ENCODE measurements around the gene CLPTM1L.
A peak's percentile ranks its signal among the peaks of the same experiment; 100 is the strongest.
"Not testable (repeated sequence)": the region's sequence is repeated elsewhere in the genome, so short reads cannot be mapped to it uniquely, and the experiment has no call there.

The CLPTM1L gene

DNA sequence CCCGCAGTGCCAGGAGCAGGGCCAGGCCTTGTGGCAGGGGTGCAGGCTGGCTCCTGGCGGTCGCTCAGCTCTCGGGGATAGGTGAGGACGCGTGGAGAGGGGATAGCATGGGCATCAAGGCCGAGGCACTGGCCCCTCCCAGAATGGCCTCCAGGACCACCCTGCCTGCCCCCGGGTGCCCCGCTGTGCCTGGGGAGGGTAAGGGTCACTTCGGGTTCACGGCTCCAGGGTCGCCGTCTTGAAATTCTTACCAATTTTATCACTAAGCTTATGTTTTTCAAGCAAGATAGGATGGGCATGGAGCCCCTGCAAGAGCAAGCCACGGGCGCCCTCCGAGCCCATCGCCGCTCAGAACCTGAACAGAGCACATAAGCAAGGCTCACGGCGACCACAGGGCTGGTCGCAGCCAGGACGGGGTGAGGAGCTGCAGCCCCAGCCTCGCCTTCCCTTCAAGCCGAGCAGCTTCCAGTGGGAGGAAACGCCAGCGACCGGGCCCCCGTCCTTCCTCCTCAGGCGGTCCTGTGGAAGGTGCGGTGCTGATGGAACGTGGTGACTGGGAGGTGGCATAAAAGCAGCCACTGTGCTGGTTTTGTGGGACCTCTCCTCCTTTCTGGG, 14.2 kb upstream of the CLPTM1L start:
- no peak for DNase-seq

DNA sequence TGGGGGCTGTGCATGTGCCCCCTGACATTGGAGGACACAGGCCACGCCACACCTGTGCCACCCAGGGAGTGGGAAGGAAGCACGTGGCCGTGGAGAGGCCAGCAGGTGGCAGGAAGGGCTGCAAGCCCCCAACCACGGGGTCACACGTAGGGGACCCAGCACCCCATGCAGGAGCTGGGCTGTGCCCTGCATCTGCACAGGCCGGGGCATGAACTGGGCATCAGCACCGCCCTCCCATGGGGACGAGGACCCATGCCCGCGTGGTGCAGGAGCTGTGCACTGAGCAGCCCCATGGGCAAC, 13.8 kb upstream of the CLPTM1L start:
- no peak for DNase-seq

DNA sequence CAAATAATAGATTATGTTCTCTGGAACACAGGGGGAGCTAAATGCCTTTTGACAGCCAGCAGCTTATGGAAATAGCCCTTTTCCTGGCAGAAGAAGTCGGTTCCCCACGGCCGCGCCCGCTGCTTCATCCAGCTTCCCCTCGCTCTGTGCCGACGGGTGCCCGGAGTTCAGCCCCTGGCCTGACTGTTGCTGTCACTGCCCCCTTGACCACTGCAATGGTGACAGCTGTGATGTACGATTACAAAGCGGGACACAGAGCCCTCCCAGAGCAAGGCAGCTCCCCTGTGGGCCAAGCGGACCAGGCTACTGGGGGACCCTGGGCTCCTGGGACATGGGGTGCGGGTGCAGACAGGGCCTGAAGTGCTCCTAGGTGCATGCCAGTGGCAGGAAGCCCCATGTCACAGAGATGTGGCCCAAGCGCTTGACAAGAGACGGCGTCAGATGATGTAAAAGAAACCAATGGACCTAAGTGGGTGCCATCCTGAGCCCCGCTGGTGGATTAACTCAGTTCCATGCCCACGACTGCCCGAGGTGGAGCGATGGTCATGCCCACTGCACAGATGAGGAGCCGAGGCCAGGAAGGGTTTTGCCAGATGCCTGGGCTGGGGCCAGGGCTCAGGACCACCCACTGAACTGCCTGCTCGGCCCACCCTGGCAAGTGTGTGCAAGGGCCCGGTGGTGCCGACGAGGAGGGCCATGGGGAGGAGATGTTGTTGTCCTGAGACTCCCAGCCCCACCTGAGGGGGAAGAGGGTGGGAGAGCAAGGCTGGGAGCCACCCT, 13.2 kb upstream of the CLPTM1L start:
- DNase-seq = no peak

DNA sequence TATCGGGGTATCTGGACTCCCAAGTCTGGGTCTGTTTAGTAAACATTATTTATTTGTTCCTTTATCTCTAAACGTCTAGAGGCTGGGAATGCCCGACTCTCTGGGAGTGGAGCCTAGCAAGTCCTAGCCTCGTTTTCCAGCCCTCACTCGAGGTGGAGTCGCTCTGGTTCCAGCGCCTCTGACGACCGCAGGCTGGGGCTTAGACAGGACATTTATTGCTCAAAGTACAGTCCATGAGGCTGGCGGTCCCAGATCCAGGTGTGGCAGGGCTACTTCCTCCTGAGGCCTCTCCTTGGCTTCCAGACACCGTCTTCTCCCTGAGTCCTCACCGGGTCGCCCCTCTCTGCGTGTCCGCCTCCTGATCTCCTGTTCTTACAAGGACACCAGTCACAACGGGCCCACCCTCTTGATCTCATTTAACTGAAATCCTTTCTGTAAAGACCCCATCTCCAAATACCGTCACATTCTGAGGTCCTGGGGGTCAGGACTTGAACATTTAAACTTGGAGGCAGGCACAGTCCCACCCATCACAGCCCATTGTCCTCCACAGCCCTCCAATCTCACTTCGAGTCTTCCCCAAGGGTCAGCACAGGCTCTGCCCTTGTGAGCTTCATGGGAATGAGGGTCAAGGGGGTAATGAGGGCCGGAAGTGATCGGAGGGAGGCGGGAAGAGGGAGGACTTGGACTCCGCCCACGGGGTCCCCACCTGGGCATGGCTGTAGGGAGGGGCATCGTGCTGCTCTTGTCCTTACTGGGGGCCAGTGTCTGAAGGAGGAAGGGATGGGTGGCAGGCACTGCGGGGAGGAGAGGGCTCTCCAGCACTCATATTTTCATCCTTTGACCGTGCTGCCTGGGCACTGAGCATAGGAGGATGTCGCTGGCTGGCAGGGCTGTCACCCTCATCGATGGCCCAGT, 12.2 kb upstream of the CLPTM1L start:
- DNase-seq = no peak

DNA sequence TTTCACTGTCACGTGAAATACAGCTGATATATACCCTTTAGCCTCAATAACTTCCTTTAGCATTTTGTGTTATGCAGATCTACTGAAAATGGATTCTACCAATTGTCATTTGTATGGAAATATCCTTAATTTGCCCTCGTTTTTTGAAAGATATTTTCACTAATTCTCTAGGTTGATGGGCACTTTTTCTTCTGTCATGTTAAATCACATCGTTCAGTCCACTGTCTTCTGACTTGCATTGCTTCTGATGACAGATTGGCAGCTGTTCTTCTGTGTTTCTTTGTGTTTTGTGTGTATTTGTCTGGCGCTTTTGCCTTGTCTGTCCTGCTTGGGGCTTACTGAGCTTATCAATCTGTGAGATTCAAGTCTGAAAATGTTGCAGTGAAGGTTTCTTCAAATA, 9.7 kb upstream of the CLPTM1L start:
- DNase-seq = no peak

DNA sequence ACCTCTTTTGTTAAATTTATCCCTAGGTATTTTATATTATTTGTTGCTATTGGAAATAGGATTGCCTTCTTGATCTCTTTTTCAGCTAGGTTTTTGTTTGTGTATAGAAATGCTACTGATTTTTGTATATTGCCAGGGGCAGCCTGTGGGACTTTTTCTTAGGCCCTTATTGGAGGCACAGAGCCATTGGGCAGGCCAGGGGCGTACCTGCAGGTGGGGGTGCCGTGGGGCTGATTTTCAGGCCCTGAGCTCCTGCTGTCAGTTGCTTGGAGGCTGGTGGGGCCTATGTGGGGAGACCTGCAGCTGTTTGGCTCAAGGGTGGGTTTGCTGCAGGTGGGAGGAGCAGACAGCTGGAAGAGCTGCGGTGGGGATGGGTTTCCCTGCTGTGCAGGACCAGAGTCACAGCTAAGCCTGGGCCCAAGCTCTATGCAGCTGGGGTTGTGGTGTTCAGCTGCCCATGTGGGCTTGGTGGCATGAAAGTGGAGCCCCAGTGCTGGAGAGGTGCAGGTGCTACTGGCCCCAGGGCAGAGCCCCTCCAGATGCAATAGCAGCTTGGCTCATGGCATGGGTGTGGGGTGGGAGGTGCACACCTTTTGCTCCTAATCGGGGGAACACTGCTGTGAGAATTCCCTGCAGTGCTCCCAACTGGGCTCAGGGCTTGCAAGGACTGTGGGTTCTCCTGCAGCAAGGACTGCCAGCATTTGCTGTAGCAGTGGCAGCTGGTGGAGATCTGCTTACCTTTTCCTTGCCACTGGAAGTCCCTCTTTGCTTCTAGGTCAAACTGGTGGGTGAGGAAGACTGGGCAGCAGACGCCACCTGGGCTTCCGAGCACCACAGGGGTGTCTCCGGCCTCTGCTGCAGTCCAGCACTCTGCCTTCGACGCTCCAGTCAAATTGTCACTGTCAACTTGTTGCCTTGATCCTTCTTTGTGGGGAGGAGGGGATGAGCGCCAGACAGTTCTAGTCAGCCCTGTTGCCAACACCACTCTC, 7.6 kb upstream of the CLPTM1L start:
- no peak for DNase-seq

DNA sequence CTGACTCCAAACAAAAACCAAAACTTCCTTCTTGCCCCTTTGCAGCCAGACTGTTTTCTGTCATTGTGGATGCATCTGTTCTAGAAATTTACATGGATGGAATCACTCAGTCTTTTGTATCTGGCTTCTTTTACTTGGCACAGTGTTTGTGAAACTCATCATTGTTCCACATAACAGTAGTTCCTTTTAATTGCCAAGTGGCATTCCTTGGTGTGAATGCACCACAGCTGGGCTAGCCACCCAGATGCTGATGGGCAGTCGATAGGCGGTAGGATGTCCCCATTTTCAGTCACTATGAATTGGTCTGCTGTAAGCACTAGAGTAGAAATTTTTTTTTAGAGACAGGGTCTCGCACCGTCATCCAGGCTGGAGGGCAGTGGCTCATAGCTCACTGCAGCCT, 6.3 kb upstream of the CLPTM1L start:
- DNase-seq = no peak

DNA sequence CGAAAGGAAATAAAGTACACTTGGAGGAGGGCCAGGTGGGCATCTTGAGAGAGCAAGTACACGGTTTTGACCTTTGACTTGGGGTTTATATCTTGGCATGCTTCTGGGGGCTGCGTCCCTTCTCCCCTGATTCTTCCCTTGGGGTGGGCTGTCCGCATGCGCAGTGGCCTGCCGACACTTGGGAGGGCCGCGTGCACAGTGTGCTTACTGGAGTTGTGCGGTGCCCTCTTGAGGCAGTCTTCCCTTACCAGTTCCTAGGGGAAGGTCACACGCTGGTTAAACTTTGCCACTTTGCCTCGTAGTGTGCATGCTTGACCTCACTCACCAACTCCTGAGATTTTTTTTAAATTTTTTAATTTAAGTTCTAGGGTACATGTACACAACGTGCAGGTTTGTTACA, 4.3 kb upstream of the CLPTM1L start:
- no peak for DNase-seq

DNA sequence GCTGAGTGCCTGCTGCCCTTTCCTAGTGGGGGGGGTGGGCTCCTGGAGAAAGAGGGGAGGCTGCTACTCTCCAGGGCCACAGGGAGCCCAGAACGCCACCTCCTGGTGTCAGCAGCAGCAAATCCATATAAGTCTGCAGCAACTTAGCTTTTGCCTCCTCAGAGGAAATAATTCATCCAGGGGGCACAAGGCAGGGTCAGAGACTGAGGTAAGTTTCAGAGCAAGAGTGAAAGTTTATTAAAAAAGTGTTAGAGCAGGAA, 4.0 kb upstream of the CLPTM1L start:
- DNase-seq = no peak

DNA sequence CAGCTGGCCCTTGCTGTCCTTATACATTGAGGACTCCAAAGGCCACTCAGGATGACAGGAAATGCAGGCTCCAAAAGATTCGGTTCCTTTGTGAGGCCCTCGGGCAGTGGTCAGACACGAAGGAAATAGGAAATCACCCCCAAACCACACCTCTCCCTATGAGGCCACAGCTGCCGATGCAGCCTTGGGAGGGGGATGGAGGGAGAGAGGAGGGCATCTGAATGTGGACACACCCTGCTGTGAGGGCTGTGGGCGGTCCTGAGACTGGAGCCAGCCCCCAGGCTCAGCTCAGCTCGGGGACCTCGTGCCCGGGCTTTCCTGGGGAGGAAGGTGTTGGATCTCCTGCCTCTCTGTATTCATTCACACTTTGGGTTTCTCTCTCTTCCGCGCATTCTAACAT, 2.7 kb upstream of the CLPTM1L start:
- no peak for DNase-seq

DNA sequence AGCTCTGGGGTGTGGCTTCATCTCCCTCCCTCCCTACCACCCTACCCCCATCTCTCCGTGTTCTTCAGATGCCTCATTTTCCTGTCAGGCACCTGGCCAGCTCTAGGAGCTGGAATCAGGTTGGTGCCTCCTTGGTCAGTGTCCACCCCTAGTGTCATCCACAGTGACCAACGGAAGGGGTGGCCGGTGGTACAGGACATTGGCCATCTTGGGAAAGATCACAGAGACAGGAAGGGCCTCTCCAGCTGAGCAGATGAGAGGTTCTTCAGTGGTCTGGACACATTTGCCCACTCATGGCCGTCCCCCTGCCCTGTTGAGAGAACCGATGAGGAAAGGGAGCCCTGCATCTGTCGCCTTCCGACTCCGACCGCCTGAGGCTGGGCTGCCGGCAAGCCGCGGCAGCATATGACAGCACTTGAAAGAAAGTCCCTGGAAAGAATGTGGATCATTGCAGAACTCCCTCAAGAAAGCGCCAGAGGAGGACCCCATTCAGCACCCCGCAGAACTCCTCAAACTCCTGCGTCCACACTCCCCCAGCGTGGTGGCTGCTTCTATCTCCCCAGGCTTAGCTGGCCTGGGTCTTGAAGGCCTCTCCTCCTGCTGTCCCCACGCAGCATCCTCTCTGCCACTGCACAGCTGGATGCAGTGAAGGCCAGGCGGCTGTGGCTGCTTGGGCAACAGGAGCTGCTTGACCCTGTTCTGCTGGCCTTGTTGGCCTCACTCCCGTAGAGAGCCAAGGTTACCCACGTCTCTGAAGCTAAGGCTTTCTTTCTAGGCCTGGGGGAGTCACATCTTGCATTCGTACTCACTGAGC, 1.9 kb upstream of the CLPTM1L start:
- DNase-seq = no peak

DNA sequence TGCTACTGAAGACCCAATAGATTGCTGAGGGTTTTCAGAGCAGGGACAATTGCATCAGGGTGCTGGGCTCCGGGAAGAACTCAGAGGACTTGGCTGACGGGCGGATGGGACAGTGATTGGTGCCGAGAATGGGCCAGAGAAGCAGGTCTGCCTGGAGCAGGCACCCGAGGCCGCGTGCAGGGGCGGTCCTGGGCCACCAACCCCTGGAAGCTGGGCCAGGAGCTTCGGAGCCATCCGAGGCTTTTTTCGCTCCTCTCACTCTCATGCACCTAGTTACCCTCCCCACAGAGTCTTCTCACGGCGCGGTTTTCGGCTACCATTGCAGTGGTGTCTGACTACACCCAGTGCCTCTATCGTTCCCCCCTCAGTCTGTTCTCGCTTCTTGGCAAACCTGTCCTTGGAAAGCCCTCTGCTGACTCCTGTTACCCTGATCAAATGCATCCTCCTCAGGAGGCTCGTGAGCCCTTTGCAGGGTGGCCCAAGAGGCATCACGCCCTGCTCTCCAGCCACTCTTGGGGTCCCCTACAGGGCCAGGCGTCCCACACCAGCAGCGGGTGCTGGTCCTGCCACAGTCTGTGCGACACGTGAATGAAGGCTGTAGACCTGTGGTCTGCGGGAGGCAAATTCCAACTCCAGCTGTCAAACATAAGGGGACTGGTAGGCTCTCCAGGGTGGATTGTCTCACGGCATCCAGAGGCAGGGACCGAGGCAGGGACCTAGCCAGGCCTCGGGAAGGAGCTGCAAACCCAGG, 1.2 kb upstream of the CLPTM1L start:
- DNase-seq = no peak

DNA sequence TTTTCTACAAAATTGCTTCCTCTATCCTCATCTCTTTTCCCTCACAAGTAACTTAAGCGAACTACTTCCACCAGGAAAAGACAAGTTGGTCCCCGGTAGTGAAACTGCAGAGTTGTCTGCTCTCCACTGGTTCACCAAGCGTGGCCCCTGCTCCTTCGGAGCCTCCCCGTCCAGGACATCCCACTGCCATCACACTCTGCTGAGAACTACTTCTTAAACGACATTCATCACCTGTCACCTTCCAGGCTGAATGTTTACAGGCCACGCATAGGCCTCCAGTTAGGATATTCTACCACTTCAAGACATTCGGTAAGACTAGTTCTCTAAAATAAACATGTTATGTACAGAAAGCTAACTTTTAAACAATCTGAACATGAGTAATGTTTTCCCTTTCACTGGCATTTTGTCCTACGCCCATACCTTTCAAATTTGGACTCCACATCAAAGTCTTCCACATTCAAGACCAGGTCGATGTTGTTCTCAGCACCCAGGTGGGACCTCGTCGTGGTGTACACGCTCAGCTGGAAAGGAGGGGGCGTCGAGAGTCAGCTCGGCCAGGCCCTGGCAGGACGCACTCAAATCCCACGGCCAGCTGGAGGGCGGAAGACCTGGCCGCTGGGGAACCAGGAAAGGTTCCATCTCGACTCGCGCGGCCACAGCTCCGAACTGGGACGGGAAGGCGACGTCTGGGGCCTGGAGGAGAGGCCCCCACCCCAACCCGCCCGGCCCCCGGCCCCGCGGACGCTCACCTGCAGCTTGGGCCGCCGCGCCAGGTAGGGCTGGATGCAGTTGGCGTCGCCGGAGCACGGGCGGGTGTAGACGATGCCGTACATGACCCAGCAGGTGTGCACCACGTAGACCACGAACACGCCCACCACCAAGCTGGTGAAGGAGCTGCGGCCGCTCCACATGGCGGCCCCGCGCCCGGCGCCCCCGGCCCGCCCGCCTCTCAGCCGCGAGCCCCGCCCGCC, 683 bp downstream of the CLPTM1L start:
- DNase-seq = peak; percentile 24 to 62 (median 46)

DNA sequence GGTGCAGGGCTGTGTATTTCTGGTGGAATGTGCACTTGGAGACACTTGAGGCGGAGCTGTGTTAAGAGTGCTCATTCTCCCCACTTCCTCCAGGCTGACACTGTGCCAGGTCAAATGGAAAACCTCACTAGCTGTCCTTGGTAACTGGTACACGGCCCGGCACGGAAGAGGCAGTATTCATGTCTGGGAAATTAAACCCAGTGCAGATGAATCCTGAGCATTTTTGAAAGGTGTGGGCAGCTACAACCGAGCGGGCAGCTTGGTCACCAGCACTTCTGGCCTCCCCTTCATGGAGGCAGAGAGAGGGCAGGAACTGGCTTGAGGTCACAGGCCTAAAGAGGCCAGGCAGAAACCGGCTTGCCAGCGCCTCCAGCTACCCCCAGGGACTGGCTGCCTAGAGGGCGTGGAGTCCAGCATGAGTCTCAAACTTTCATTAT, 1.6 kb downstream of the CLPTM1L start:
- DNase-seq = no peak

DNA sequence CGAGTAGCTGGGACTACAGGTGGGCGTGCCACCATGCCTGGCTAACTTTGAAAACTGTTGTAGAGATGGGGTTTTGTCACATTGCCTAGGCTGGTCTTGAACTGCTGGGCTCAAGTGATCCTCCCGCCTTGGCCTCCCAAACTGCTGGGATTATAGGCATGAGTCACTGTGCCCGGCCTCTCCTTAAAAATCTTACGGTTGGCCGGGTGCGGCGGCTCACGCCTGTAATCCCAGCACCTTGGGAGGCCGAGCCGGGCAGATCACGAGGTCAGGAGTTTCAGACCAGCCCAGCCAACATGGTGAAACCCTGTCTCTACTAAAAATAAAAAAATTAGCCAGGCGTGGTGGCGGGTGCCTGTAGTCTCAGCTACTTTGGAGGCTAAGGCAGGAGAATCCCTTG, 2.2 kb downstream of the CLPTM1L start:
- DNase-seq = not testable (repeated sequence)

DNA sequence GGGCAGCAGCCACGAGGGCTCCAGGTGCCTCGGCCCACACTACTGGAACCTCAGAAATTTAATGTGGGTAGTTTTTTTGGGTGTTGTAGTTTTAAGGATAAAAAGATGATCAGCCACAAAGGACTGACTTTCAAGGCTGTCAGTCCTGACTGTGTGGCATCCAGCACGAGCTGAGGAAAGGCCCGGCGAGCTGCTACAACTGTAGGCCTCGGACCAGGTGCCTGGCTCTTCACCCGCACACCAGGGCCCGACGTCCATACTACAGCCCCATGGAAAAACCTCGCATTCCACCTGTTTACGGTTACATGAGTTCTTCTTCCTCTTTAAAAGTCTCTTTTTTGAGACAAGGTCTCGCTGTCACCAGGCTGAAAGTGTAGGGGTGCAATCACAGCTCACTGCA, 2.6 kb downstream of the CLPTM1L start:
- no peak for DNase-seq

DNA sequence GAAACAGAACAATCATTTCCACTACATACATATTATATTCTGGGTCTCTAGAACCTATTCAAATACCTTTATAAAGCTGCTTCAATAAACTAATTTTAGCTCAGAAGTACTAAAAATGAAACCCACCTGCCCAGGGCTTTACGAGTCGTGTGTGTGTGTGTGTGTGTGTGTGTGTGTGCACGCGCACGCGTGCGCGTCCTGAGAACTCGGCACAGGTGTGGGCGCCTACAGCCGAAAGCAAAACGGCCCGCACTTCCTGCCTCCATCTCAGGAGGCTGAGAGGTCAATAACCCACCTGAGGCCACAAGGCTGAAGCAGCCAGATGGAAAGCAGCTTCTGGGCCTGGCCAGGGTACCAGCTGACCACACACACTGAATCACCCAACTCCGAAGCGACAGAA, 3.0 kb downstream of the CLPTM1L start:
- no peak for DNase-seq

DNA sequence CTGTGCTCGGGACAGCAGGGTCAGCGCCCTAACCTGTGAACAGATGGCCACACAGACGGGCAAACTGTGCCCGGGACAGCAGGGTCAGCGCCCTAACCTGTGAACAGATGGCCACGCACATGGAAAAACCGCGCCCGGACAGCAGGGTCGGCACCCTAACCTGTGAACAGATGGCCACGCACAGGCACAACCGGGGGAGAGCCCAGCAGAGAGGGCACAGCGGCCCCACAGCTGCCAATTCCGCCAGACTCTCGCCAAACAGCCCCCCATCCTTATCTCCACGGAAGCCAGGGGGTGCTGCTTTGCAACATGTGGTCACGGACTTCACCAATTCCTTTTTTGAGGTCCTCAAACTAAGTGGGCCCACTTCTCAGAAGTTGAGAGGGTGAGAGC, 5.1 kb downstream of the CLPTM1L start:
- DNase-seq = not testable (repeated sequence)

DNA sequence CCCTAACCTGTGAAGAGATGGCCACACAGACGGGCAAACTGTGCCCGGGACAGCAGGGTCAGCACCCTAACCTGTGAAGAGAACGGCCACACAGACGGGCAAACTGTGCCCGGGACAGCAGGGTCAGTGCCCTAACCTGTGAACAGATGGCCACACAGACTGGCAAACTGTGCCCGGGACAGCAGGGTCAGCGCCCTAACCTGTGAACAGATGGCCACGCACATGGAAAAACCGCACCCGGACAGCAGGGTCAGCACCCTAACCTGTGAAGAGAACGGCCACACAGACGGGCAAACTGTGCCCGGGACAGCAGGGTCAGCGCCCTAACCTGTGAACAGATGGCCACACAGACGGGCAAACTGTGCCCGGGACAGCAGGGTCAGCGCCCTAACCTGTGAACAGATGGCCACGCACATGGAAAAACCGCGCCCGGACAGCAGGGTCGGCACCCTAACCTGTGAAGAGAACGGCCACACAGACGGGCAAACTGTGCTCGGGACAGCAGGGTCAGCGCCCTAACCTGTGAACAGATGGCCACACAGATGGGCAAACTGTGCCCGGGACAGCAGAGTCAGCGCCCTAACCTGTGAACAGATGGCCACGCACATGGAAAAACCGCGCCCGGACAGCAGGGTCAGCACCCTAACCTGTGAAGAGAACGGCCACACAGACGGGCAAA, 5.6 kb downstream of the CLPTM1L start:
- not testable (repeated sequence) for DNase-seq

Measured in suppressor macrophage (primary cell).